GM13977 (cell line): ENCODE measurements around the gene NOM1.
"Not testable (repeated sequence)": the region's sequence is repeated elsewhere in the genome, so short reads cannot be mapped to it uniquely, and the experiment has no call there.

ENCODE experiments used
- DNase-seq: peaks from one replicate; pipeline ENCODE4 v3.0.0; 2012; ENCODE audit warnings: low spot score
- CTCF ChIP-seq: IDR thresholded peaks from 2 replicates; pipeline ENCODE4 v1.5.1; 2012; ENCODE audit warnings: mild to moderate bottlenecking, control low read depth; ENCODE audit not compliant: insufficient read depth; ENCODE audit errors: extremely low read depth, missing control alignments
- in situ Hi-C: fragments of 300-500 bp; cut with MboI; formaldehyde crosslinking; loops from one replicate; pipeline ENCODE4 v1.12.0; 2022; ENCODE audit warnings: low sequenced_read_pairs, low pct_unique_long_range_greater_than_20kb, mixed read lengths, inconsistent platforms; ENCODE audit not compliant: unreplicated experiment

The NOM1 gene

GRCh38 chr7:156918635-156919034 lies 30.9 kb upstream of the NOM1 start:
- no peak for DNase-seq
- TF ChIP-seq CTCF = no peak
- in situ Hi-C loops = no loop called here

GRCh38 chr7:156919132-156919713 lies 30.3 kb upstream of the NOM1 start:
- in situ Hi-C loops = no loop called here
- TF ChIP-seq CTCF = no peak
- no peak for DNase-seq

- in situ Hi-C loops = no loop called here
- DNase-seq = no peak
- TF ChIP-seq CTCF = no peak
Observed at GRCh38 chr7:156920076-156920475, 29.4 kb upstream of the NOM1 start.

GRCh38 chr7:156920487-156921373 lies 28.8 kb upstream of the NOM1 start:
- DNase-seq, in situ Hi-C loops: not testable (repeated sequence)

GRCh38 chr7:156922304-156922703 lies 27.2 kb upstream of the NOM1 start:
- DNase-seq, in situ Hi-C loops: not testable (repeated sequence)

GRCh38 chr7:156925821-156926220 lies 23.7 kb upstream of the NOM1 start:
- in situ Hi-C loops, DNase-seq: not testable (repeated sequence)

GRCh38 chr7:156927571-156928405 lies 21.7 kb upstream of the NOM1 start:
- TF ChIP-seq CTCF = no peak
- DNase-seq = no peak
- in situ Hi-C loops = no loop called here

- in situ Hi-C loops = no loop called here
- TF ChIP-seq CTCF = no peak
- DNase-seq = no peak
Observed at GRCh38 chr7:156928406-156928747, 21.1 kb upstream of the NOM1 start.
